ENCODE results near the gene ANKRD34C. TPM values are rescaled to one million over a fixed set of nuclear protein-coding genes. Genes with fewer than 3 reads are reported as not detected.

The ANKRD34C gene
- not detected for total RNA-seq
- long read RNA-seq = 0 reads

DNA sequence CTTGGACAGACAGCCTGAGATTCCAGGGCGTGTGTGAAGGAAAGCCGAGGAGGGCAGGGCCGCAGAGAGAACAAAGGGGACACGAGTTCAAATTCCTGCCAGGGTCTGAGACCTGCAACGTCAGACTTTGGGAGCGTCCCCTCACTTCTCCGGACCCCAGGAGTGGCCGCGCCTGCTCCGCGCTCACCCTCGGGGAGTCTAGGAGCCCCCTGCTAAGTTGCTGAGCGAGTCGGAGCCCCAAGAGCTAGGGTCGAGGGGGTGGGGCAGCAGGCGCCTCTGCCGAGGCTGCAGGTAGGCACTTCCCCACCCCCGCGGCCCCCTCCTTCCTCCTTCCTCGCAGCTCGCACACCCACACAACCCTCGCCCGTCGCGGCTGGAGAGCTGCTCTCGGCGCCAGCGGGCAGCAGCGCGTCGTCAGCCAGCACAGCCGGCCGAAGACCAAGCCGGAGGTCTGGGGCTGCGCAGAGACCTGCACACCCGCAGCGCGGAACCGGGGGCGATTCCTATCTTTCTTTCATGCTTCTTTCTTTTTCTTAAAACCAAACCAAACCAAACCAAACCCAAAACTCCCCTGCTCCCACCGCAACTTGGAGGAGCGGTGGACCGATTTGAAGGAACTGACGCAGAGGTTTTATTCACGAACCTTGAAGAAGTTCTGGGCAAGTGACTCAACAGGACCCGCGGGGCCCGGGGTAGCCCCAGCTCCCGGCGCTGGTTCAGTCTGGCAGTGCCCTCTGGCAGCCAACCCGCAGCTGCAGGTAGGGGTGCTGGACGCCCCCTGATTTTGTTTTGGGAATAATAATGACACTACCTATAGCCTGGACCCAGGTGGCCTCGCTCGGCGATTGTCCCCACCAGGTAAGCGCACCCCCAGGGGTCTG, at the start of gene ANKRD34C:
Gene ANKRD34C, plus strand, starts transcription at position 352 of the 881 bp plus-strand sequence. CDS start 10,563 bp downstream, outside the sequence.
- no peak for DNase-seq (ENCODE audit: low spot score)

DNA sequence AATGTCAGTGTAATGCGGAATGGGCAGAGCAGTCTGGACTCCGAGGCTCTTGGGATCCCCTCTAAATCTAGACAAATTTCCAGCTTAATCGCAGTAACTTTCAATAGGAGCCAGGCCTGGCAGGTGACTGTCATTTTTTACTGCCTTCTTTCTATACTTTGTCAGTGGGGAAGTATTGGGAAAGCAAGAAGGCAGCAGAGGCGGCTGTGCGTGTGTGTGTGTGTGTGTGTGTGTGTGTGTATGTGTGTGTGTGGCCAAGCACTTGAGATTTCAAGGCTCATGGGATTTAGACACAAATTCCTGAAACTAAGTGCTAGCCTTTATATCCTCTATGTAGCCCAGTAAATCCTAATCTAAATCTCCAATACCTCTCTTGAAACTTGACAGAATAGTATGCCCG, 49.3 kb upstream of the ANKRD34C start:
- DNase-seq (ENCODE audit: low spot score) = no peak

- no peak for DNase-seq (ENCODE audit: low spot score)
Observed at GRCh38 chr15:79240036-79240435, 42.5 kb upstream of the ANKRD34C start.

DNA sequence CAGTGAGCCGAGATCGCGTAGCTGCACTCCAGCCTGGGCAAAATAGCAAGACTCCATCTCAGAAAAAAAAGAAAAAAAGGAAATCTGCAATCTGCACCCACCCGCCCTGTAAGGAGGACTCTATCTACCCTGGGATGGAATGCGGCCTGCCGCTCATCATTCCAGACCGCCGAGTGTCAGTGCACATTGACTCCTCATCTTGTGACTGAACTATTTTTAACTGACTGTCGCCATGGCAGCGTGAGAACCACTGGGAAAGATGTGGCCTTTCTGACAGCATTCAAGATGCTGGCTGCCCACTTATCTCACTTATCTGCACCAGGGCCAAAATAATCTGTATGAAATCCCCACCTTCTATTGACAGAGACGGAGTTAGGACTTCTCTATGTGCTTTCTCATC, 38.8 kb upstream of the ANKRD34C start:
- no peak for DNase-seq (ENCODE audit: low spot score)

- no peak for DNase-seq (ENCODE audit: low spot score)
Observed at GRCh38 chr15:79244876-79245275, 37.6 kb upstream of the ANKRD34C start.

- no peak for DNase-seq (ENCODE audit: low spot score)
Observed at GRCh38 chr15:79248183-79248582, 34.3 kb upstream of the ANKRD34C start.

- DNase-seq (ENCODE audit: low spot score) = no peak
Observed at GRCh38 chr15:79257454-79257853, 25.1 kb upstream of the ANKRD34C start.

DNA sequence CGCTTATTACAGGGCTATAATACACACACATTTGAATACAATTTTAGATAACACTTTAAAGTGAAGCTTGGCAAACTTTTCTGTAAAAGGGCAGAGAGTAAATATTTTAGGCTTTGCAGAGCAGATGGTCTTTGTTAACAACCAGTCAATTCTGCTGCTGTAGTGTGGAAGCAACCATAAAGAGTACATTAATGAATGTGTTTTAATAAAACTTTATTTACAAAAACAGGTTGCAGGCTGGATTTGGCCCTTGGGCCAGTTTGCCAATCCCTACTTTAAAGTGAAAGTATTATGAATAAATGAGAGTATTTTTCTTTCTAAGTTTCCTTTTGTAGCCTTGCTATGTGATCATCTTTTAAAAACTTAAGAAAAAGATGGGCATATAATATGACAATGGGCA, 20.7 kb upstream of the ANKRD34C start:
- no peak for DNase-seq (ENCODE audit: low spot score)

GRCh38 chr15:79265167-79265566, 17.4 kb upstream of the ANKRD34C start:
- DNase-seq (ENCODE audit: low spot score) = no peak

GRCh38 chr15:79265987-79266579, 16.4 kb upstream of the ANKRD34C start:
- no peak for DNase-seq (ENCODE audit: low spot score)

DNA sequence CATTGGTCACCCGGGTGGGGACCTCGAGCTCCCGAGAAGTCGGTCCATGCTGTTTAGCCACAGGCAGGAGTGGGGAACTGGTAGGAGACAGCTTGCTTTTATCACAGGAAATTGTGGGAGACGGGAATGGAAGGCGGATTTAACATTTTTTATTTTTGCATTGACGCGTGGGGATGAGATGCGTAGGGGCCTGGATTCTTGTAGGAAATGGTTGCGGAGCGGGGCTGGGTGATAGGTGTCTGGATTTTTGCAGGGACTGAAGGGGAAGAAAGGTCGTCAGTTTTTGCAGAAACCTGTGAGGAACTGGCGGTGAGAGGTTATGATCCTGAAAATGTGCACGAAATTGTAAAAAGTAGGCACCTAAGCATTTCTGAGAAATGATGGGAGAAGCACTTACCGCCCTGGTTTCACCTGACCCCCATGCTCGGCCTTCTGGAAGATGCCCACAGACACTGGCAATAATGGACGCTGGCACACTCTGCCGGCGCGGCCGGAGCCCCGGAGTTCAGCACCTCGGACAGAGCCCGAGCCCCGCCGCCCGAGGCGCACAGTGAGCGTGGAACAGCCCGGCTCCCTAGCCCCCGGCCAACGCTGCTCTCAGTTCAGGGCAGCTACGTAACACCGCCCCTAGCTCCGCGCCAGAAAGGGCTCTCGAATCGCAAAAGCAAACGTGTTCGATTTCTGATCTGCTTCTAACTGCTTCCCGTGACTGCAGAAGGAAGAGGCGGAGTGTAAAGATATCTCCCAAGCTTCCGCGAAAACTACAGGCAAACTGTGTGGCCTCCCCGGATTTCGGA, 928 bp downstream of the ANKRD34C start:
- no peak for DNase-seq (ENCODE audit: low spot score)

- no peak for DNase-seq (ENCODE audit: low spot score)
Observed at GRCh38 chr15:79290642-79291275, 8.2 kb downstream of the ANKRD34C start.

DNA sequence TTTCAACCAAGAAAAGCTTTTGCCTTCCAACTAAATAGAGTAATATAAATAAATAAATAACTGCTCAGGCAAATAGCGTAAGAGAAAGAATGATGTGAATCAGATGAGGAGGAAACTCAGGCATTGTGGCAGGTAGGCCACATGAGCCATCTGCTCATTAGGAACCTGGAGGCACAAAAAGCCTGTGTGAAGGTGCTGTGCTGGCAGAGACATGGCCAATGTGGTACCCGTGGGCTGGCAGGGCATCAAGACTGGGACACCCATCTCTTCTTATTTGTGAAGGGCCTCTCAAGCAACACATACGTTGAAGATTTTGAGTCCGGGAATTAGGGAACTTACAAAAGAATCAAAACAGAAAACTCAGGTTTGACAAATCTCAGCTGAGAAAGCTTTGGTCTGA, 9.5 kb downstream of the ANKRD34C start:
- DNase-seq (ENCODE audit: low spot score) = no peak

- DNase-seq (ENCODE audit: low spot score) = no peak
Observed at GRCh38 chr15:79294075-79294474, 11.6 kb downstream of the ANKRD34C start.

DNA sequence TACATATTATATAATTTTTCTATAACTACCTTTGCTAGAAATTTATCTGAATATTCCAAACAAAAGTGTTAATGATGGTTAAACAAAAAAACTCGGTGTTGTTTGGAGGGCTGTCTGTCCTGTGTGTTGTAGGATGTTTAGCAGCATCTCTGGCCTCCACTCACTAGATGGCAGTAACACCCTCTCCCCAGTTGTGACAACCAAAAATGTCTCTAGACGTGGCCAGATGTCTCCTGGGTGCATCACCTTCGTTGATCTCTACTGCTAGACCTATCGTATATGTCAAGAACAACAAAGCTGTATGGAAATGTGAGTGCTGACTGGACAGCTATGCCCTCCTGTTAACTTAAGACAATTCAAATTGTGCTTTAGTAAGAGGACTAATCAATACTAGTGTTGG, 14.1 kb downstream of the ANKRD34C start:
- no peak for DNase-seq (ENCODE audit: low spot score)

DNA sequence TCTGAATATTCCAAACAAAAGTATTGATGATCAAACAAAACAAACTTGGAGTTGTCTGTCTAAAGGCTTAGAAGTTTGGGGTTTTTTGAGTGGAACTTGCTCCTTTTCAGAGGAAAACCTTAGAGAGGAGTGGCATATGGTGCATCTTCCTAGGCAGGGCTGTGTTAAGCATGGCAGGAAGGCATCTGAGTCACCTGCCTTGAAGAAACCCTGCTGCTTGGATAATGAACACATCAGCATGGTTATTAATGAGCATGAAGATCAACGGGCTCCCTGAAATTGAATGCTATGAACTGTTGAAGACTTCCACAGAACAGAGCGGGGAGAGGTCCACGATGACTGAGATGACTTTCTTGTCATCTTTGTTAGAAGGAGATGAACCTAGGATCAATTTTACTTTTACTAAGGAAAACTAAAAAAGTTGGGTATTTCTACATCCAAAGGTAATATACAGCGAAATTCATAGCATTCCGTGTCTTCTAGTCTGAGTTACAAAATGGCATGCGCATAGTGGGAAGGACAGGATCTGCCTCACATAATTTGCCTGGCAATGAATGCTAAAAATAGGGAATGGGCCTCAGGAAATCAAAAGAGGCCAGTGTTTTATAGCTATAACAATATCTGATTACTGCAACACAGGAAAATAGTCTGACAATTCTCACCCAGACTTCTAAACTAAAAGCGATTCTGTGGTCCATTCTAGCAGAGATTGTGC, 16.8 kb downstream of the ANKRD34C start:
- no peak for DNase-seq (ENCODE audit: low spot score)

- no peak for DNase-seq (ENCODE audit: low spot score)
Observed at GRCh38 chr15:79299841-79300235, 17.3 kb downstream of the ANKRD34C start.

DNA sequence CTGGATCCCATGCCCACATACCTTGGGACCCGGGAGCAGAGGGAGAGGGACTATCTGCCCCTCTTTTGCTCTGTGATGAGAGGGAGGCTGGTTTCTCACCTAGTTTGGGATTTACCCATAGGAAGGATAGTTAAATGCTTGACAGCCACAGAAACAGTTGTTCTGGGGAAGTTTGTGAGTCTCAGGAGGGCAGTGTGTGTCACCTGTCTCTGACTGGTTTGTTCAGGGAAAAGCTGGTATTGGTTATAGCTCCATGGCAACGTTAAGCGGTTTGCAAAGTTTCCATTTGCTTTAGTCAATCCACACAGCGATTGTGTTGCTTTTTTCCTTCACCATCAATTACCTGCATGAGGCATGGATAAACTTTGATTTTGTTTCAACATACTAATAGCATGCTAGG, 24.7 kb downstream of the ANKRD34C start:
- no peak for DNase-seq (ENCODE audit: low spot score)

DNA sequence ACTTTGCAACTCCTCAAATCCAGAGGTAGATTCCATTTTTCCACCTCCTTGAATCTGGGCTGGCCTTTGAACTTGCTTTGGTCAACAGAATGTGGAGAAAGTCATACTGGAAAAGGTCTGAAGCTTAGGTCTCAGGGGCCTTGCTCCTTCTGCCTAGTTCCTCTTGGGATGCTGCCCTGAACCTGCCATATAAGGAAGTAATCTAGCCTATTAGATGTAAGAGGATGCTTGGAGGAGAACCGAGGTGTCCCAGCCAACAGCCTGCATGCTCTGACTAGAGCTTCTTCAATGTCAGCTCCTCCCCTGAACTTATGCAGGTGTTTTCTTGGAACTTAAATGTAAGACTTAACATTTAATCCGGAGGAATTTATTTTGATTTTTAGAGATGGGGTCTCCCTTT, 26.4 kb downstream of the ANKRD34C start:
- no peak for DNase-seq (ENCODE audit: low spot score)

GRCh38 chr15:79310612-79310984, 28.1 kb downstream of the ANKRD34C start:
- DNase-seq (ENCODE audit: low spot score) = no peak
